HL-60/S4 treated with retinoic acid at 250 ng/mL for 4 days and 3 days (cell line): ENCODE measurements around the gene CD79B.

ENCODE experiments used
- in situ Hi-C: fragments of 300-500 bp; cut with MboI; formaldehyde crosslinking; loops from 2 replicates; pipeline ENCODE4 v1.7.0; 2022; ENCODE audit warnings: low sequenced_read_pairs

CD79B gene

DNA sequence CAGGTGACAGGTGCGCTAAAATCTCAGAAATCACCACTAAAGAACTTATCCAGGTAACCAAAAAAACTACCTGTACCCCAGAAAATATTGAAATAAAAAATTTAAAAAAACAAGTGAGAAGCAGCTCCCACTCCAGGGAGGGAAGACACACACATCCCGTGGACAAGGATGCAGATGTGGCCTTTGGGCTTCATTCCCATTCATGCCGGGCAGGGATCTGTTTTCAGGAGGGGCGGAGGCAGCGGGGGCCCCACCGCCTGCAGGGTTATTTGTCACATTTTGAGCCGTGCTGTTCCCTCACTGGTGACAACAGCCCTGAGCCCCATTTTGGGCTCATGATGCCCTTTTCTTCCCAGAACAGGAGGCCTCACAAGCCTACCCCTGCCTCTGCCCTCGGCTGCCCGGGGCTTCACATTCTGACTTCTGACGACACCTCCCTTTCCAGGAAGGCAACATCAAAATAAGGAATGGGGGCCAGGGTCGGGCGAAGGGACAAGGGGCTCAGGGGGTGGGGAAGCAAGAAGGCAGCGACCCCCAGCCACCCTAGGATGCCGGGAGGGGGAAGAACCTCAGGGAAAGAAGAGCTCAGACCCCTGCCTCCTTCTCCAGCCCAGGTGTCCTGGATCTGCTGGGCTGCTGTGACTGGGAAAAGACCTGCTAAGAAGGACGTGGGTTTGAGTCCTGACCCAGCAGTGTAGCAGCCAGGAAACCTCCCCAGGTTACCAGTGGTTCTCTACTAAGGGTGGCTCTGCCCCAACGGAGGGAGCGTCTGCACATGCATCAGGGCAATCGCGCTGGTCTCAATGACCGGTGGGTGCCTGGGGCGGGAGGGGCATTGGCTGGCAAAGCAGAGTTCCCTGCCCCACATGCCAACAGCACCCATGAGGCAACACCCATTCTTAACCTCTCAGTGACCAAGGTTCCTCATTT lies 2.3 kb upstream of the CD79B start:
- in situ Hi-C loops: no loop called here

DNA sequence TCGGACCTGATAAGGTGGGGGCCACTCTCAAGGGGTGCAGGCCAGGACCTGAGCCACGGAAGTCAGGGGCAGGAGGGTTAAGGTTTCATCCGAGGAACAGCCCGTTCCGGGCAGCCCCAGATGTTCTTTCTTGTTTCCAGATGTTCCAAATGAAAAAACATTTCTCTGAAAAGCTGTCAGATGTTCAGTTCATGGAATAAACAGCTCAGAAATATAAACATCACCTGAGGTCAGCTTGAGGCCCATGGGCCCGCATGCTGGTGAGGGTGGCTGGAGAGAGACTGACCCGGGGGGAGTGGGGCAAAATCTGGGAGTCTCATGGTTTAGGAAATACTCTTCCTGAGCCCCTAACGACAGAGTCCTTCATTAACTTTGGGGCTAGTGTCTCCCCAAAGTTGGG lies 1.5 kb upstream of the CD79B start:
- in situ Hi-C loops: no loop called here

DNA sequence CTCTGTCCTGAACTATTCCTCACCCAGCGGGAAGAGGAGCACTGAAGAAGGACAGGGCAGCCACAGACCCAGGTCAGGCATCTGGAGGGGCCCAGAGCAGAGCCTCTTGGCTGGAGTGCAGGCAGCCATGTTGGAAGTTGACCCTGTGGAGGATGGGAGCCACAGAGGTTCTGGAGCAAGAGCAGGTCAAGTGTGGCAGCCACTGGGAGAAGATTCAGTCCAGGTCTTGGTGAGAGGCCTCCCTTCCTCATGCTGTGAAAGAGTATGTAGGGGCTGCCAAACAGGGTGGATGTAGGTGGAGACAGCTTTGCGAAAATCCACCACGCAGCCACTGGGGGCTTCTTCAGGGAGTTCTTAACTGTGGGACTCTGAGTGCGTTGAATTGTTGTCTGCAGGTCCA lies 590 bp upstream of the CD79B start:
- in situ Hi-C loops: no loop called here

DNA sequence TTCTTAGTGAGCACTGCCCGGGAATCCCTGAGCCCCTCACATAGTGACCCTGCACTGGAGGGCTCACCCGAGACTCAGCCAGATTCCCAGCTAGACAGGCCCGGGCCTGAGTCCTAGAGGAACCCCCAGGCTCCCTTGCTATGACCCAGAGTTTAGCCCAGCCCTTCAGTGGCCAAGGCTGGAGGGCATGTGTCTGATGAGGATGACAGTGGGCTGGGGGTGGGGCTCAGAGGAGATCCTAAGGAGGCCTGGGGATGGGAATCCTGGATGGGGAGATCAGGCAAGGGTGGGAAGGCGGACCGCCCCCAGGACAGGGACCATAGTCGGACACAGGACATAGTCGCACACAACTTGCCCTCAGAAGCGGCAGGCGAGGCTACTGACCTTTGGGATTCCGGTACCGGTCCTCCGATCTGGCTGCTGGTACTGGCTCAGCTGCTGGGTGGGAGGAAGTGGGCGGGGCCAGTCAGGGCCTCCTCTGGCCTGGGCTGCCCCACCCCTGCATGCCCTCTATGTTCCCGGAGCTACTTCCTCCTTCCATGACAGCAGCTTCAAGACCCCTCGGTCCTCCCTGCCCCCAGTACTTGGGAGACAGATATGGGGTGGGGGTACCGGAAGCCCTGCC lies 1.1 kb downstream of the CD79B start:
- in situ Hi-C loops: no loop called here

DNA sequence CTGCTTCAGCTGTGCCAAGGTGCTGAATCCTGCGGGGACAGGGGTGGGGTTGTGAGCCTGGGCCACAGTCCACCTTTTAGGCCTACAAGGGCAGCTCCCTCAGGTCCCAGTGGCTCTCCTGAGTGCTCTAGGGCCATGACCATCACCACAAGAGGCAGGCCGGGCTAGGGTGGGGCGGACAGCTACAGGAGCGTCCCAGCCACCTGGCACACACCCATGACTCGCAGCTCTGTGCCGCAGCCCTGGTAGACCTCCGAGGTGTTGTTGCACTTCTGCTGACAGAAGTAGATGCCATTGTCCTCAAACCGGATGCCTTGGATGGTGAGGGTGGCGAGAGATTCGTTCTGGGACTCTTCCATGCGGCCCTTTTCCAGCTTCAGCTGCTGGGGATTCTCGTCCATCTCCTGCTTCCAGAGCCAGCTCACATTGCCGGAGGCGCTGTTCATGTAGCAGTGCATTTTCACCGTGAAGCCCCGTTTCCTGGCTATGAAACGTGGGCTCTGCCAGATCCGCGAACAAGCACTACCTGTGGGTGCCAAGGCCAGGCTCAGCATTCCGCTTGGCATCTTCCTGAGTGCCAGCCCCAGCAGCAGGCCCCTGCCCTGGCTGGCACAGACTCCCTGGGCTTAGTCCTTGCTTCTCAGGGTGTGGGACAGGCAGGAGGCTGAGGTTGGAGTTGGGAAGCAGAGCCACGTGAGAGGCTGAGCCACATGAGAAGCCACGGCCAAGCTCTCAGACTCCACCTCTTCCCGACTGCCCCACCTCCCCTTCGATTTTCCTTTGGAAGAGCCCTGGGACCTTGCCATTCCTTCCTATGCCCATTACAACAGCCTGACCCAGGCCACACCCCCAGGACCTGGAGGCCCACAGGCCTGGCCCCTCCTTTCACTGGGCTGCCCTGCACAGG lies 2.0 kb downstream of the CD79B start:
- in situ Hi-C loops: loop anchor here (10.0 kb wide), 1 partner anchor 205 kb away; the partner anchor contains the start of gene ERN1

DNA sequence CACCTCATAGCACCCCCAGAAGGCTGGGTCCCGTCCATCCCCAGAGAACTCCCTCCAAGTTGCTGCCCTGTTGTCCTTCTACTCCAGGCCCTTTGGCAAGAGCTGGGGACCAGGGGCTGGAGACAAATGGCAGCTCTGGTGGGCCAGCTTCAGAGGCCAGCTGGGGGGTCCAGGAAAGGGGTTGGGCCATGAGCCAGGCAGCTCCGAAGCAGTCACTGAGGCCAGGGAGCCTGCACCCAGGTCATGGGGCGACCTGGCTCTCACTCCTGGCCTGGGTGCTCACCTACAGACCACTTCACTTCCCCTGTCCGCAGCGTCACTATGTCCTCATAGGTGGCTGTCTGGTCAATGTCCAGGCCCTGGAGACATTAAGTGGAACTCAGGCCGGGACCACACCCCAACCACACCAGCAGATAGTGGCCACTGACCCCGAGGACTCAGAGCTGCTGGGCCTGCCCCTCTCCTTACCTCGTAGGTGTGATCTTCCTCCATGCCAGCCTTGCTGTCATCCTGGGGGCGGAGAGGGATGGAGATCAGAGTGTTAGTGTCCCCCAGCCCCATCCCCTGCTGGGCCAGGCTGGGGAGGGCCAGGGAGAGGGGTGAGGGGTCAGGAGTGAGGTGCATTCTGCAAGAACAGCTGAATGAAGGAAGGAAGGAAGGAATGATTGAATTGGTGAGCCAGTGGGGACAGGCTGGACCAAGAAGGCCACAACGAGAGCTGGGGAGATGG lies 3.0 kb downstream of the CD79B start:
- in situ Hi-C loops: loop anchor here (10.0 kb wide), 1 partner anchor 206 kb away; the partner anchor contains the start of gene ERN1

DNA sequence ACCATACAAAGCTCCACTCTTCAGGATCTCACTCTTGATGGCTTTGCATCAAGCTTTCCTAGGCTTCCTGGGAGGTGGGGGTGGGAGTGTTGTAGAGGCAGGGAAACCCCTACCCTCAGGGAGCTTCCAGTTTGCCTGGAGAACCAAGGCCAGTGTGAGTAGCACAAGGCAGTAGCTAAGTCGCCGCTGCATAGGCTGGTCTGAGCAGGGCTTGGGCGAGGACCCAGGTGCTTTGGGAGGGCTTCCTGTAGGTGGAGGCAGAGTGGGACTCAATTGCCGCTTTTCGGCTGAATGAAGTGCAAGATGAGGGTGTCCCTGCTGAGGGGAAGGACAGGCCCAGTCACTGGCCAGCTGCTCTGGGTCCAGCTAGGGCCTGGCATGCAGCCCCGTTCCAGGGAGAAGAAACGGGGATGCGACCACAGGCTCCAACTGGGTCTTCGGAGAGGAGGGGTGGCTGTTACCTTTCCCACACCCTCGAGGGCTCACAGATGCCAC lies 3.9 kb downstream of the CD79B start:
- in situ Hi-C loops: loop anchor here (10.0 kb wide), 1 partner anchor 207 kb away; the partner anchor contains the start of gene ERN1

DNA sequence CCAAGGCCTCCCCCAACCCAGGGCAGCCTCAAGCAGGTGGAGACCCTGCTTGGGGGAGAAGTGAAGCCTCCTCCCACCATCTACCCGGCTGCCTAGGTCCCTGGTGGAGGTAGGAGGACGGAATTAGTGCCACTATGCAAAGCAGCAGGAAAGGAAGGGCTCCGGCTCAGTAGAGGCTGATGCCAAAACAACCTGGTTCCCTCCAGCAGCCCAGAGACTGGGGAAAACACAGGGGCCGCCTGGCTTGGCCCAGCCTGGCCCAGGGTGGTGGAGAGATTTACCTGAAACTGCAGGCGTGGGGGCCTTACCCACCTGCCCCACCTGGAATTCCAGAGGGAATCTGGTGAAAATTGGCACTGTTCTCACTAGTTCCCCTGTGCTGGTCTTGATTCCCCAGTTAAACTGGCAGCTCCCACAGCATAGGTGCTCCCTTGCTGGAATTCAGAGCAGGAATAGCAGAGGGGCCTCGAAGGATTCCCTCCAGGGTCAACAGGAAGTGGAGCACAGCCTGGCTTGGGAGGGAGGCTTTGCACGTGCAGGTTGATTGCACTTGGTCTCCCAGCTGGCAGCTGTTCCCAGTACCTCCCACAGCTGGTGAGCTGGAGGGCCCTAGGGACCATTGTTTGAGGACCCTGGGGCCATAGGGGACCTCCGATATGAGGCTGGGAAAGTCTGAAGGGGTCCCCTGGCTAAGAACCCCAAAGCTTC lies 4.5 kb downstream of the CD79B start:
- in situ Hi-C loops: loop anchor here (10.0 kb wide), 1 partner anchor 207 kb away; the partner anchor contains the start of gene ERN1

DNA sequence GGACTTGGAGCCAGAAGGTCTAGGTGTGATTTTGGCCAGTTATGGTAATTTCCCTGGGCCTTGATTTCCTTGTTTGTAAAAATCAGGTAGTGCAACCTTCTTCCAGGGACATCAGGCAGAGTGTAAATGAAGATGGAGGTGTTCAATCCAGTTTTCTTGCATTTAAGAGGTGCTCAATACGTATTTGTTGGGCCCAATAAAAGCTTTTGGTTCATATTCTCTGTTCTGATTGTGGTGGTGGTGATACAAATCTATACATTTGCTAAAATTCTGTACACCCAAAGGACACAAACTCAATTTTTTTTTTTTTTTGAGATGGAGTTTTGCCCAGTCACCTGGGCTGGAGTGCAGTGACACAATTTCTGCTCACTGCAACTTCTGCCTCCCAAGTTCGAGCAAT lies 6.0 kb downstream of the CD79B start:
- in situ Hi-C loops: loop anchor here (10.0 kb wide), 1 partner anchor 209 kb away; the partner anchor contains the start of gene ERN1

DNA sequence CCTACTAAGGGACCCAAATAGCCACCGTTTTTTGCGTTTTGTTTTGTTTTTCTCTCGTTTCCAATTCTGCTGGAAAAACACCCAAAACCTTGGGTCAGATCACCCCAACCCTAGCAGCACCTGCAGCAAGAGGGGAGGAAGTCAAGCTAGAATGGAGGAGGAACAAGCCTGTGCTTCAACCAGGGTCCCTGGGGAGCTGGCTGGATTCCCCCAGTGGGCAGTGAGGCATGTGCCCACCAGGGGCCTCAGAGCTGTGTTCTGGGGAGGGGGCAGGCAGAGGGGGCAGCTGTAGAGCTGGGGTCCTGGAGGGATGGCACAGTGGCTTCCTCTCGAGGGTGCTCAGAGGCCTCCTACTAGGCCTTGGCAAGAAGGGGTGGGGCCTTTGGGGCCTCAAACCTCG lies 6.5 kb downstream of the CD79B start:
- in situ Hi-C loops: loop anchor here (10.0 kb wide), 1 partner anchor 209 kb away; the partner anchor contains the start of gene ERN1

DNA sequence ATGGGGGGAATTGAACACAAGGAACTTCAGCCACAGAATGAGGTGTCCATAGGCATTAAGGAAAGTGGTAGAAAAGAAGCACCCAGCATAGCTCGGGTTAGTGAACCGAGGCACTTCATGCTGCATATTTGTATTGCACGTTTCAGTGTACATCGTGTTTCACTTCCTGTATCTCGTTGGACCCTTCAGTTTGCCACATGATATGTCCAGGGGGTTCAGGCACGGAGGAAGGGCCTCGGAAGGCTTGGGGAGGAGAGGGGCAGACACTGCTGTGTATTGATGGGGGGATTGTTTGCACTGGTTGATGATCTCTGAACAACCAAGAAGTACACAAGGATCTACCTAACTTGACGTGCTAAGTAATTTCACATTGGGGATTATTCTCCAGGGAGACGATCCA lies 9.7 kb downstream of the CD79B start:
- in situ Hi-C loops: loop anchor here (10.0 to 25.0 kb wide), 2 partner anchors 212 to 365 kb away; partner anchors contain the start of gene ERN1

DNA sequence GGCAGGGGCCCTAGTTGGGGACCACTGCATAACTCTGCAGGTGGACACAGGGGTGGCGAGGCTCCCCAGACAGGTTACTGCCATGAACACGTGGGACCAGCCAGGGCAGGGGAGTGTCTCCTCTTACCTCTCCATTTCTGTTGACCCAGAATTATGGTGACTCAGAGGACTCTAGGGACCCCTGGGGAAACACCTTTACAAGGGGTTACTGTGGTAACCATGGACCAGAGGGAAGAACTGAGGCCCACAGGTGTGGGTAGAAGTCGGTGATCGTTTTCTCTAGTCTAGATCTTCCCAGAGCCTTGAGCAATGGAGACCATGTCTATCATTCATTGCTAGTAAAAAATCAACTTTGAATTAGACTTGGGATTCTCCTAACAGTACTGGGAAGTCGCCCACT lies 11.4 kb downstream of the CD79B start:
- in situ Hi-C loops: loop anchor here (10.0 to 25.0 kb wide), 2 partner anchors 214 to 367 kb away; partner anchors contain the start of gene ERN1

DNA sequence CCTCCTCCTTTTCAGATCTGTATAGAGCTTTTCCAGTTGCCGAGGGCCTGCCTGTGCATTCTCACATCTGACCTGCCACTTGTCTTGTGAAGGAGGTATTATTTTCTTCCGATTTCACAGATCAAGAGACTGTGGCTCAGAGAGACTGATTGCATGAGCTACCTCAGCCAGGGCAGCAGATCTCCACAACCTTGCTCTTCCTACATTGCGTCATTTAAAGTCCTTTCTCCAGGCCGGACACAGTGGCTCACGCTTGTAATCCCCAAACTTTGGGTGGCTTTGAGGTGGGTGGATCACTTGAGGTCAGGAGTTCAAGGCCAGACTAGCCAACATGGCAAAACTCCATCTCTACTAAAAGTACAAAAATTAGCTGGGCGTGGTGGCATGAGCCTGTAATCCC lies 12.1 kb downstream of the CD79B start:
- in situ Hi-C loops: loop anchor here (10.0 to 25.0 kb wide), 2 partner anchors 215 to 367 kb away; partner anchors contain the start of gene ERN1

DNA sequence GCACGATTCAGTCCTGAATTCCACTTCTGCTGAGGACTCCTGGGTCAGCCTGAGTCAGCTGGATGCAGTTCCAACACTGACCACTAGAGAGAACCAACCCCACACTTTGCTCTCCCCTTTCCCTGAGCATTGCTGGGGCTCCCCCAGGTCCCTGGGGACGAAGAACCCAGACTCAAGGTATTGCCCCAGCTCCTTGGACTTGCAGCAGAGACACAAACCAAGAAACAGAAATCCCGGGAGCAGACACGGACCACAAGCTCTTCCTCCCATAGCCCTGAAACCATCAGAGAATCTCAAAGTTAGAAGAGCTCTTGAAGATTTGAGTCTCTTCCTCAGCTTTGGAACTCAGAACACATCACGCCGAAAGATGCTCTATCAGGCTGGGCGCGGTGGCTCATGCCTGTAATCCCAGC lies 12.8 kb downstream of the CD79B start:
- in situ Hi-C loops: loop anchor here (25.0 kb wide), 1 partner anchor 368 kb away; no protein-coding TSS in a partner anchor

DNA sequence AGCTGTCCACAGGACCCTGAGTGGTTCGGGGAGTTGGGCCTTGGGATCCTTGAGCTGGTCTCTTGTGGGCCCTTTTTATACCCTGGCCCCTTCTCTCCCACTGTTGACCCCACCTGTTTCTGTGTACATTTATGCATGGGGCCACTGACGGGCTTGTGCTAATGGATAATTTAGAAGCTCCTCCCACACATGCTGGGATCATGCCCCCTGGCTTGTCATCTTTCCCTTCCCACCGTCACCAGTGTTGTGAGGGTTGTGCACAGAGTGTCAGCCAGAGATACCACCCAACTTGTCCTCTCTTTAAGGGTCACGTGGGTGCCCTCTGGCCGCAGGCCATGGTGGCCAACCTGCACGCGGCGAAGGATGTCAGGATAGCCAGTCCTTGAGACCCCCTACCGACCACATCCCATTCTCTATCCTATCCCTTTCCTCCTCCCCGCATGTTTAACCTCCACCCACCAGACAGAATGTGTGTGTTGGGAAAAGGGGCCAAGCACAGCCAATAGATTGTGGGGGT lies 13.3 kb downstream of the CD79B start, which contains the start of gene GH1:
TSS of gene GH1 (minus strand) at position 51 of the 517 bp plus-strand sequence. CDS start 63 bp downstream, outside the sequence.
- in situ Hi-C loops: loop anchor here (25.0 kb wide), 1 partner anchor 368 kb away; no protein-coding TSS in a partner anchor

DNA sequence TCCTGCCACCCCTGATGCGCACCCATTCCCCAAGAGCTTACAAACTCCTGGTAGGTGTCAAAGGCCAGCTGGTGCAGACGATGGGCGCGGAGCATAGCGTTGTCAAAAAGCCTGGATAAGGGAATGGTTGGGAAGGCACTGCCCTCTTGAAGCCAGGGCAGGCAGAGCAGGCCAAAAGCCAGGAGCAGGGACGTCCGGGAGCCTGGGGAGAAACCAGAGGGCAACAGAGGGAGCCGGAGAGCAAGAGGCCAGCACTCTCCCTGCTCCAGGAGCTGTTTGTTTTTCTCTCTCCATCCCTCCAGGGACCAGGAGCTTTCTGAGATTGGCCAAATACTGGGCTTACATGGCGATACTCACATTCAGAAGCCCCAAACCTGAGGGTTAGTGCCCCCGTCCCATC lies 13.8 kb downstream of the CD79B start:
- in situ Hi-C loops: loop anchor here (25.0 kb wide), 1 partner anchor 369 kb away; no protein-coding TSS in a partner anchor

DNA sequence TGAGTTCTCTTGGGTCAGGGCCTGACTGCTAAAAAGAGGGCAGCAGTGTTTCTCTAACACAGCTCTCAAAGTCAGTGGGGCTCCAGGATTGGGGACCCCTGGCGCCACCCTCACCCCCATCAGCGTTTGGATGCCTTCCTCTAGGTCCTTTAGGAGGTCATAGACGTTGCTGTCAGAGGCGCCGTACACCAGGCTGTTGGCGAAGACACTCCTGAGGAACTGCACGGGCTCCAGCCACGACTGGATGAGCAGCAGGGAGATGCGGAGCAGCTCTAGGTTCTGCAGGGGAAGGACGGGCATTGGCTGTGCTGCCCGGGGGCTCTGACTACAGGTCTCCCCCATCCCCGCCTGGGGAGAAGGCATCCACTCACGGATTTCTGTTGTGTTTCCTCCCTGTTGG lies 14.5 kb downstream of the CD79B start:
- in situ Hi-C loops: loop anchor here (25.0 kb wide), 1 partner anchor 370 kb away; no protein-coding TSS in a partner anchor

DNA sequence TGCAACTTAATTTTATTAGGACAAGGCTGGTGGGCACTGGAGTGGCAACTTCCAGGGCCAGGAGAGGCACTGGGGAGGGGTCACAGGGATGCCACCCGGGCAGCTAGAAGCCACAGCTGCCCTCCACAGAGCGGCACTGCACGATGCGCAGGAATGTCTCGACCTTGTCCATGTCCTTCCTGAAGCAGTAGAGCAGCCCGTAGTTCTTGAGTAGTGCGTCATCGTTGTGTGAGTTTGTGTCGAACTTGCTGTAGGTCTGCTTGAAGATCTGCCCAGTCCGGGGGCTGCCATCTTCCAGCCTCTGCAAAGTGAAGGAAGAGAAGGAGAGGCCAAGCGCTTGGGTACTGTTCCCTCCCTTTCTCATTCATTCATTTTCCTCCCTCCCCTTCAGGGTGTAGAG lies 14.9 kb downstream of the CD79B start:
- in situ Hi-C loops: loop anchor here (25.0 kb wide), 1 partner anchor 370 kb away; no protein-coding TSS in a partner anchor
